Spleen (tissue), 7 donors: ENCODE measurements around the gene NT5E.

Experiments used
- CTCF ChIP-seq, 11 experiments: fragments of 200-600 bp in 7 of 11; fragments of 450-650 bp in 4 of 11; sonication (generic) in 4 of 11; IDR thresholded peaks in 8 of 11; conservative IDR thresholded peaks in 3 of 11; 1 replicate in 7 of 11; 2 replicates in 4 of 11; pipeline versions ENCODE4 v1.4.0 to v1.8.0; 2016 to 2021; ENCODE audit warnings: antibody characterized with exemption in 11 of 11, inconsistent platforms in 4 of 11, mild to moderate bottlenecking in 1 of 11
- POLR2A ChIP-seq, 3 donors: fragments of 450-650 bp; IDR thresholded peaks; one replicate each; pipeline ENCODE4 v1.5.1; 2017; ENCODE audit warnings: antibody characterized with exemption in 3 of 3, mild to moderate bottlenecking in 1 of 3
- donor health status: DM: no; HTN: no; CAD: no; lungs with moderate emphysema.
- donor health status: DM: no; HTN: no; CAD: no.
- donor health status: DM: no; HTN: no; CAD: no.

GRCh38 chr6:85458184-85458583, 8.3 kb downstream of the NT5E start:
- no peak for TF ChIP-seq POLR2A (IDR thresholded peaks at IDR 0.05)
- no peak for TF ChIP-seq CTCF (IDR thresholded peaks at IDR 0.05 in 8 of 11, conservative IDR thresholded peaks at IDR 0.05 in 3 of 11)
